GM13976 (cell line): ENCODE results near the gene ITGA2.

Source experiments
- DNase-seq: peaks from one replicate; pipeline ENCODE4 v3.0.0; 2012; ENCODE audit warnings: low spot score
- in situ Hi-C: fragments of 300-500 bp; cut with MboI; formaldehyde crosslinking; loops from one replicate; pipeline ENCODE4 v1.12.0; 2022; ENCODE audit warnings: low sequenced_read_pairs, mixed read lengths, inconsistent platforms; ENCODE audit not compliant: unreplicated experiment
- TF ChIP-seq, protein P1 (sequence below): IDR thresholded peaks from 2 replicates; pipeline ENCODE4 v1.5.1; 2012; ENCODE audit warnings: borderline replicate concordance, mild to moderate bottlenecking; ENCODE audit not compliant: insufficient read depth; ENCODE audit errors: extremely low read depth, missing control alignments, control extremely low read depth

ITGA2 gene

DNA sequence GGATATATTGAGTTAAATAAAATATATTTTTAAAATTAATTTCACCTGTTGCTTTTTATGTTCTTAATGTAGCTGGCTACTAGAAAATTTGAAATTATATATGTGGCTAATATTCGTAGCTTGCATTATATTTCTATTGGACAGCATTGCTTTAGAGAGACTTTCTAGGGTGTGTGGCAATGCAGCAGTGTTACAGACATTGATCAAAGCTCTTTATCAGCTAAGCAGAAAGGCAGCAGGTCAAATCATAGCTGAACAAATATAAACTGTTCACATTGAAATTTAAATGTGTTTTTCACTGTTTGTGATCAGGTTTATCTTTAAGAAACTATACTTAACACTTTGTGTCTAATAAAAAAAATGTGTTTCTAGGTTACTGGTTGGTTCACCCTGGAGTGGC is 52.6 kb downstream of the ITGA2 start:
- TF ChIP-seq, protein P1, sequence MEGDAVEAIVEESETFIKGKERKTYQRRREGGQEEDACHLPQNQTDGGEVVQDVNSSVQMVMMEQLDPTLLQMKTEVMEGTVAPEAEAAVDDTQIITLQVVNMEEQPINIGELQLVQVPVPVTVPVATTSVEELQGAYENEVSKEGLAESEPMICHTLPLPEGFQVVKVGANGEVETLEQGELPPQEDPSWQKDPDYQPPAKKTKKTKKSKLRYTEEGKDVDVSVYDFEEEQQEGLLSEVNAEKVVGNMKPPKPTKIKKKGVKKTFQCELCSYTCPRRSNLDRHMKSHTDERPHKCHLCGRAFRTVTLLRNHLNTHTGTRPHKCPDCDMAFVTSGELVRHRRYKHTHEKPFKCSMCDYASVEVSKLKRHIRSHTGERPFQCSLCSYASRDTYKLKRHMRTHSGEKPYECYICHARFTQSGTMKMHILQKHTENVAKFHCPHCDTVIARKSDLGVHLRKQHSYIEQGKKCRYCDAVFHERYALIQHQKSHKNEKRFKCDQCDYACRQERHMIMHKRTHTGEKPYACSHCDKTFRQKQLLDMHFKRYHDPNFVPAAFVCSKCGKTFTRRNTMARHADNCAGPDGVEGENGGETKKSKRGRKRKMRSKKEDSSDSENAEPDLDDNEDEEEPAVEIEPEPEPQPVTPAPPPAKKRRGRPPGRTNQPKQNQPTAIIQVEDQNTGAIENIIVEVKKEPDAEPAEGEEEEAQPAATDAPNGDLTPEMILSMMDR = no peak

DNA sequence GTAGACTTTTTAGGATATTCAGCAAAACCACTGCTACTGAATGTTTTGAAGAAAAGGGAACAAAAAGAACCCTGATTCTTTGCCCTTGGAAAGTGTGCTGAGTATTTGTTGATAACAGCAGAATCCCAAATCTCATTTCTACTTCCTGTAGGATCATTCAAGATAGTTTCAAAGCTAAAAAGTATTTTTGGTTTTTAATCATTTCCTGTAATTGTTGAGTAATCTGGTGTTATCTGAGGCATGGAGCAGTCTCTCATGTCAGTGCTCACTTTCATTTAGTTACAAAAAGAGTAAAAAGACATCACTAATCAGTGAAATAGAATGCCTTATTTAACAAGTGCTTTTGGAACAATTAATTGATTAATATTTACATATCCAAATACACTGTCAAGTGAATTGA is 56.1 kb downstream of the ITGA2 start:
- TF ChIP-seq, protein P1 = no peak
- in situ Hi-C loops = no loop called here
- DNase-seq = no peak

More for the DNA sequence above, 52.6 kb downstream of the ITGA2 start:
- in situ Hi-C loops = no loop called here
- no peak for DNase-seq

DNA sequence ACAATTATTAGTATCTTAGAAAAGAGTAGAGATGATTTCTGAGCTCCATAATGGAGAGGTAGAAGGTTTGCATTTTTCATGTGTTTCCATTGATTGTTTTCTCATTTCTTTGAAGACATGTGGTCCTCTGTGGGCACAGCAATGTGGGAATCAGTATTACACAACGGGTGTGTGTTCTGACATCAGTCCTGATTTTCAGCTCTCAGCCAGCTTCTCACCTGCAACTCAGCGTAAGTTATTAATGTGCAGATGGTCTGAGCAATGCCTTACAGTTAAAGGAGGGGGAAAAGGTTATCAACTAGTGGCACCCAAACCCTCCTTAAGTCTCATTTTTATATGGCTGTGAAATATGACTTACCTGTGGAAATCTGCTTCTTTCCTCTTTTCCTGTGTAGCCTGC is 59.1 kb downstream of the ITGA2 start:
- TF ChIP-seq, protein P1 = no peak
- in situ Hi-C loops = no loop called here

DNA sequence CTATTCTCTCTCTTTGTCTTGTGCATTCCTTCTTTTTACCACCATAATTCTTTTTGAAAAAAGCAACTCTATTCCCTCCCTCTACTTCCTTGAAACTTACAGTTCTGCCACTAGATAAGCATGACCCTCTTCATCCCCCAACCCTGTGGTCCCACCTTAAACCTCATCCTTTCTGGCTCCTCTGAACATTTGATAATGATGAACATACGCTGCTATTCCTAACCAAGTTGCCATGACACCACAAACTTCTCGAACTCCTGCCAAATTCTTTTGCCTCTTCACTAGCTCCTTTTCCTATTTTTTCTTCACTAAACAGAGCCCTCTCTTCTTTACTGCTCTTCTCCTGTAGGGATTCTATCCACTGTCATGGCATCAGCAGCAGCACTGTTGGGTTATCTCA is 63.3 kb downstream of the ITGA2 start:
- TF ChIP-seq, protein P1 = no peak
- in situ Hi-C loops = no loop called here
- DNase-seq = no peak

More for the DNA sequence above, 59.1 kb downstream of the ITGA2 start:
- no peak for DNase-seq

DNA sequence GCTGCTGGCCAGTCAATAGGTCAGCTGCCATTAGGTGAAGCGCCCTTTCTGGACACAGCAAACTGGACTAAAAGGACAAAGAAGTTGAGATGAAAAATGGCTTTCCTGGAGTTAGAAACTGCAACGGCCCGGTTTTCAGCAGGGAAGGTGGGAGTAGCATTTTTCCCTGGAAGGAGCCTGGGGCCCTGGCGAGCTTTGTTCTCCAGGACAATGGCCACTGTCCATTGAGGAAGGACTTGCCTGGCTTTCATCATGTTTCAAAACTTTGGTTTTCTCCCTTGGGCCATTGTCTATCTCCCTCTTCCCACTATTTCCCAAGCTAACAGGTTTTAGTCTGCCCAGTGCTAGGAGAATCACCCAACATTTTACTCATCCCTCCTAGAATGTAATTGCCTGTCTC is 64.2 kb downstream of the ITGA2 start:
- in situ Hi-C loops = no loop called here
- TF ChIP-seq, protein P1 = no peak
- no peak for DNase-seq

DNA sequence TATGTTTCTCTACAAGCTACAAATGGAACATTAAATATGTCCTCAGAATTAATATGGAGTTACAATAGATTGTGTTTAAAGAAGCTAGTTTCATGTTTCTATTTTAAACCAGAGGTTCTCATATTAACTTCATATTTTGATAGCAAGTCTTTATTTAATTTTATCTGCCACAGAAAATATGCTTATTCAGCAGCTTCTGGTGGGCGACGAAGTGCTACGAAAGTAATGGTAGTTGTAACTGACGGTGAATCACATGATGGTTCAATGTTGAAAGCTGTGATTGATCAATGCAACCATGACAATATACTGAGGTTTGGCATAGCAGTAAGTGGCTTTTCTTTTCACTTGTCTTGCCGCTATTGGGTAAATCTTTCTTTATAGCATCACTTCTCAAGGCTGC is 66.2 kb downstream of the ITGA2 start:
- TF ChIP-seq, protein P1 = no peak
- in situ Hi-C loops = no loop called here
- no peak for DNase-seq

DNA sequence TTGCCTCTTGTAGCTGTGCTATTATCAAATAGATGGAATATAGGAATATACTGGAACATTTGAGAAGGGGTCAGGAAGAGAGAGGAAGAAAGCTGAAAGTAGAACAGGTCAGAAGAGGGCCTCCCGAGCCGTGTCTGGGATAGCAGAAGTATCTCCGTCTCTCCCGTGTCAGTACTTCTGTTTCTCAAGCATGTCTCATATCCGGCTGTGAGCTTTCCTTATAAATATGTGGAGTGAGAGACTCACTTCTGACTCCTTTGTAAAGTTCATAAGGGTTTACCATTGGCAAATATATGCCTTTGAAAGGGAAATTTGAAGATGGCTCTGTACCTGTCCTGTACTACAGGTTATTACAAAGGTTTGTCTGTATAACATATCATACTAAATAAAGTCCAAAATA is 70.1 kb downstream of the ITGA2 start:
- in situ Hi-C loops = no loop called here

More for the DNA sequence above, 70.1 kb downstream of the ITGA2 start:
- TF ChIP-seq, protein P1 = no peak
- DNase-seq = no peak
